Measurements from ENCODE around the gene ZNF559.
"Not testable (repeated sequence)": the region's sequence is repeated elsewhere in the genome, so short reads cannot be mapped to it uniquely, and the experiment has no call there.

DNA sequence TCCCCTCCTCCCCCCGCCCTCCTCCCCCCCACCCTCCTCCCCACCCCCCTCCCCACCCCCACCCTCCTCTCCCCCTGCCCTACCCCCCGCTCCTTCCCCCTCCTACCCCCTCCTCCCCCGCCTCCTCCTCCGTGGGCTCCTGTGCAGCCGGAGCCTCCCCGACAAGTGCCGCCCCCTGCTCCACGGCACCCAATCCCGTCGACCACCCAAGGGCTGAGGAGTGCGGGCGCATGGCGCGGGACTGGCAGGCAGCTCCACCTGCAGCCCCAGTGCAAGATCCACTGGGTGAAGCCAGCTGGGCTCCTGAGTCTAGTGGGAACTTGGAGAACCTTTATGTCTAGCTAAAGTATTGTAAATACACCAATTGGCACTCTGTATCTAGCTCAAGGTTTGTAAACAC, 2.2 kb upstream of the ZNF559 start:
- not testable (repeated sequence) for TF ChIP-seq ZNF317 (CRISPR knock-in tag; IDR thresholded peaks at IDR 0.05; ENCODE audit: borderline replicate concordance, low read depth); CTCF (IDR thresholded peaks at IDR 0.05); ZNF423 (CRISPR knock-in tag; IDR thresholded peaks at IDR 0.05); ZNF219 (CRISPR knock-in tag; IDR thresholded peaks at IDR 0.05; ENCODE audit: borderline replicate concordance); JUN (CRISPR knock-in tag; IDR thresholded peaks at IDR 0.05); ATF2 (CRISPR knock-in tag; IDR thresholded peaks at IDR 0.05; ENCODE audit: borderline replicate concordance, low read depth); ZNF396 (CRISPR knock-in tag; IDR thresholded peaks at IDR 0.05; ENCODE audit: borderline replicate concordance)
- TF ChIP-seq, protein P1, sequence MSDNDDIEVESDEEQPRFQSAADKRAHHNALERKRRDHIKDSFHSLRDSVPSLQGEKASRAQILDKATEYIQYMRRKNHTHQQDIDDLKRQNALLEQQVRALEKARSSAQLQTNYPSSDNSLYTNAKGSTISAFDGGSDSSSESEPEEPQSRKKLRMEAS (CRISPR knock-in tag; IDR thresholded peaks at IDR 0.05), result not testable (repeated sequence)

Data from WTC11 (cell line).